Ascending aorta (tissue), 2 donors: ENCODE measurements around the gene COLGALT1. TPM values are rescaled to one million over a fixed set of nuclear protein-coding genes. Genes with fewer than 3 reads are reported as not detected.
"Not testable (repeated sequence)": the region's sequence is repeated elsewhere in the genome, so short reads cannot be mapped to it uniquely, and the experiment has no call there.

Source experiments
- DNase-seq, 2 donors: peaks; one replicate each; pipeline ENCODE4 v3.0.0-alpha.2; 2019; ENCODE audit warnings: low spot score in 2 of 2
- H3K27ac ChIP-seq, 2 donors: fragments of 200-600 bp; sonication (generic); one replicate each; pipeline ENCODE4 v1.5.1; 2016 to 2017; ENCODE audit warnings: mild to moderate bottlenecking in 1 of 2
- H3K27me3 ChIP-seq: fragments of 200-600 bp; sonication (generic); one replicate; pipeline ENCODE4 v1.5.1; 2017
- H3K36me3 ChIP-seq, 2 donors: fragments of 200-600 bp; sonication (generic); one replicate each; pipeline ENCODE4 v1.5.1; 2016
- H3K4me1 ChIP-seq, 2 donors: fragments of 200-600 bp; sonication (generic); one replicate each; pipeline ENCODE4 v1.5.1; 2016 to 2017; ENCODE audit warnings: mild to moderate bottlenecking in 1 of 2
- H3K4me3 ChIP-seq, 2 donors: fragments of 200-600 bp; sonication (generic); one replicate each; pipeline ENCODE4 v1.5.1; 2016 to 2017; ENCODE audit warnings: mild to moderate bottlenecking in 1 of 2
- H3K9me3 ChIP-seq, 2 donors: fragments of 200-600 bp; sonication (generic); one replicate each; pipeline ENCODE4 v1.5.1; 2016
- intact Hi-C: fragments of 100-400 bp; cut with DNase I; formaldehyde crosslinking; loops from one replicate; pipeline ENCODE4 v1.15.1; 2023
- total RNA-seq: library from RNA; depleted of rRNA; stranded (reverse); fragments of >200 nt; gene quantifications from one replicate; pipeline ENCODE4 v1.1.0, GENCODE V29; 2016
- TF ChIP-seq, protein P1 (sequence below), 3 experiments: fragments of 200-600 bp in 2 of 3; fragments of 450-650 bp in 1 of 3; sonication (generic) in 2 of 3; IDR thresholded peaks; one replicate each; pipeline ENCODE4 v1.5.1; 2016 to 2019; ENCODE audit warnings: antibody characterized with exemption in 3 of 3, mild to moderate bottlenecking in 1 of 3, moderate library complexity in 1 of 3

COLGALT1 gene
- total RNA-seq, 1 donor from 2014 or later = 95.4 TPM

DNA sequence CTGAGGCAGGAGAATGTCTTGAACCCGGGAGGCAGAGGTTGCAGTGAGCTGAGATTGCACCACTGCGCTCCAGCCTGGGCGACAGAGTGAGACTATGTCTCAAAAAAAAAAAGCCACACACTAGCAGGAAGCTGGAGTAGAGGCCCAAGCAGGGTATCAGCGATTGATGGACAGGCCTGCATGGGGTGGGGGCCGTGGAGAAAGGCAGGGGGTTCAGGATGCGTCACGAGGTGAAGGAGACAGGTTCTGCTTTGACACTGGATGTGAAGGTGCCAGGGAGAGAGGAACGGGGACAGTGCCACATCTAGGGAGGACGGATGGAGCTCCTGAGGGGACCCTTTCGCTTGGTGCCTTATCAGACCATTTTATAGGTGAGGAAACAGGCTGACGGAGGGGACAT lies 7.1 kb downstream of the COLGALT1 start:
- no peak overlapping the region for H3K27ac ChIP-seq
- peaks cover 44 to 61% of the 10 kb centered on the region in 2 donors for H3K36me3 ChIP-seq
- no peaks in the 10 kb centered on the region for H3K9me3 ChIP-seq
- H3K4me1 ChIP-seq = no peaks in the 10 kb centered on the region
- TF ChIP-seq, protein P1, sequence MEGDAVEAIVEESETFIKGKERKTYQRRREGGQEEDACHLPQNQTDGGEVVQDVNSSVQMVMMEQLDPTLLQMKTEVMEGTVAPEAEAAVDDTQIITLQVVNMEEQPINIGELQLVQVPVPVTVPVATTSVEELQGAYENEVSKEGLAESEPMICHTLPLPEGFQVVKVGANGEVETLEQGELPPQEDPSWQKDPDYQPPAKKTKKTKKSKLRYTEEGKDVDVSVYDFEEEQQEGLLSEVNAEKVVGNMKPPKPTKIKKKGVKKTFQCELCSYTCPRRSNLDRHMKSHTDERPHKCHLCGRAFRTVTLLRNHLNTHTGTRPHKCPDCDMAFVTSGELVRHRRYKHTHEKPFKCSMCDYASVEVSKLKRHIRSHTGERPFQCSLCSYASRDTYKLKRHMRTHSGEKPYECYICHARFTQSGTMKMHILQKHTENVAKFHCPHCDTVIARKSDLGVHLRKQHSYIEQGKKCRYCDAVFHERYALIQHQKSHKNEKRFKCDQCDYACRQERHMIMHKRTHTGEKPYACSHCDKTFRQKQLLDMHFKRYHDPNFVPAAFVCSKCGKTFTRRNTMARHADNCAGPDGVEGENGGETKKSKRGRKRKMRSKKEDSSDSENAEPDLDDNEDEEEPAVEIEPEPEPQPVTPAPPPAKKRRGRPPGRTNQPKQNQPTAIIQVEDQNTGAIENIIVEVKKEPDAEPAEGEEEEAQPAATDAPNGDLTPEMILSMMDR (IDR thresholded peaks at IDR 0.05) = no peak
- no peaks in the 10 kb centered on the region for H3K27me3 ChIP-seq
- DNase-seq = no peak
- intact Hi-C loops = no loop called here
- no peak overlapping the region for H3K4me3 ChIP-seq

DNA sequence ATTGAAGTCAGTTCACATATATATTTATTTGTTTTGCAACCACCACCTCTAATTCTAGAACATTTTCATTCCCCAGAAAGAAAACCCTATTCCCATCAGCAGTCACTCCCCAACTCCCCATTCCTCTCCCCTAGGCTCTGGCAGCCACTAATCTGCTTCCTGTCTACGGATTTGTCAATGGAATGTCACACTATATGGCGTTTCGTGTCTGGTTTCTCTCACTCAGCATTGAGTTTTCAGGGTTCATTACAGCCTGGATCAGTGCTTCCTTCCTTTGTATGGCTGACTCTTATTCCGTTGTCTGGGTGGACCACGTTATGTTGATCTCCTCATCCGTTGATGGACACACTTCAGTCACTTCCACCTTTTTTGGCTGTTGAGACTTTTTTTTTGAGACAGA lies 9.3 kb downstream of the COLGALT1 start:
- peaks cover 57 to 75% of the 10 kb centered on the region in 2 donors for H3K36me3 ChIP-seq
- TF ChIP-seq, protein P1 (IDR thresholded peaks at IDR 0.05) = no peak
- no peak overlapping the region for H3K27ac ChIP-seq
- intact Hi-C loops = no loop called here
- H3K4me3 ChIP-seq = no peak overlapping the region
- no peak for DNase-seq
- no peaks in the 10 kb centered on the region for H3K4me1 ChIP-seq
- no peaks in the 10 kb centered on the region for H3K27me3 ChIP-seq
- H3K9me3 ChIP-seq = no peaks in the 10 kb centered on the region

DNA sequence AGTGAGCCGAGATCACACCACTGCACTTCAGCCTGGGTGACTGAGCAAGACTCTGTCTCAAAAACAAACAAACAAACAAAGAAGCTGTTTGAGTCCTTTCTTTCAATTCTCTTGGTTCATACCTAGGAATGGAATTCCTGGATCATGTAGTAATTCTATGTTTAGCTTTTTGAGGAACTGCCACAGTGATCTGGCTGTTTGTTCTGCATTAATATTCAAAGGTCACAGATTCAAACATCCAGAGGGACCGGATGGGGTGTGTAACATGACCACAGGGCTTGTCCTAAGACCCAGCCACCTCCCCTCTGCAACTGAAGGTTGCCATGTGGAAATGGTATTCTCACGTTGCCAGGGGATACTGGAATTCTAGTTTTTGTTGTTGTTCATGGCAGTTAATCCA lies 10.2 kb downstream of the COLGALT1 start:
- H3K4me1 ChIP-seq = no peaks in the 10 kb centered on the region
- DNase-seq = no peak
- peaks cover 55 to 75% of the 10 kb centered on the region in 2 donors for H3K36me3 ChIP-seq
- no peak overlapping the region for H3K27ac ChIP-seq
- no peaks in the 10 kb centered on the region for H3K27me3 ChIP-seq
- TF ChIP-seq, protein P1 (IDR thresholded peaks at IDR 0.05) = no peak
- intact Hi-C loops = no loop called here
- H3K4me3 ChIP-seq = no peak overlapping the region
- H3K9me3 ChIP-seq = no peaks in the 10 kb centered on the region

DNA sequence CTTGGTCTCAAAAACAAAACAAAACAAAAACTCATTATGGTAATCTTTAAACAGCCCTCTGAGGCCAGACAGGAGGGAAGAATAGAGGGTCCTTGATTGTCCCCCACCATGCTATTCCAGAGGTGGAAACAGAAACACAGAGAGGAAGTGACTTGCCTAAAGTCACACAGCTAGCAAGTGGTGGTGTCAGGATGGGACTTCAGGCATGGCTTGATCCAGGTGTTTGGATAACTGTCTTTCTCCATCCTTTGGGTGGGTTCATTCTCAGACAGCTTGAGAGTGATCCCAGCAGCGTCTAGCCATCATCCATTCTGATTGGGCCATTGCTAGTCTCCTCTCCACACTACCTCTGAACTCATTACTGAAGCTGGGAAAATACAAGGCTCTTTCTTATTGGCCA lies 12.5 kb downstream of the COLGALT1 start:
- intact Hi-C loops = no loop called here
- no peaks in the 10 kb centered on the region for H3K4me1 ChIP-seq
- no peak overlapping the region for H3K4me3 ChIP-seq
- no peak for DNase-seq
- H3K9me3 ChIP-seq = no peaks in the 10 kb centered on the region
- TF ChIP-seq, protein P1 (IDR thresholded peaks at IDR 0.05) = no peak
- H3K36me3 ChIP-seq = peaks cover 59 to 80% of the 10 kb centered on the region in 2 donors
- no peaks in the 10 kb centered on the region for H3K27me3 ChIP-seq
- no peak overlapping the region for H3K27ac ChIP-seq

DNA sequence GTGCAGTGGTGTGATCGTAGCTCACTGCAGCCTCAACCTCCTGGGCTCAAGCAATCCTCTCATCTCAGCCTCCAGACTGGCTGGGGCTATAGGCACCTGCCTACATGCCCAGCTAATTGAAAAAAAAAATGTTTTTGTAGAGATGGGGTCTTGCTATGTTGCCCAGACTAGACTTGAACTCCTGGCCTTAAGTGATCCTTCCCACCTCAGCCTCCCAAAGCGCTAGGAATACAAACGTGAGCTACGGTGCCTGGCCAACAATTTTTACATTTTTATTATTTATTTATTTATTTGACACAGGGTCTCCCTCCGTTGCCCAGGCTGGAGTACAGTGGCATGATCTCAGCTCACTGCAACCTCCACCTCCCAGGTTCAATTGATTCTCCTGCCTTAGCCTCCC lies 14.8 kb downstream of the COLGALT1 start:
- intact Hi-C loops, H3K27ac ChIP-seq, H3K4me3 ChIP-seq, H3K9me3 ChIP-seq, H3K4me1 ChIP-seq, H3K27me3 ChIP-seq, DNase-seq: not testable (repeated sequence)
- H3K36me3 ChIP-seq = peaks cover 55 to 81% of the 10 kb centered on the region in 2 donors

DNA sequence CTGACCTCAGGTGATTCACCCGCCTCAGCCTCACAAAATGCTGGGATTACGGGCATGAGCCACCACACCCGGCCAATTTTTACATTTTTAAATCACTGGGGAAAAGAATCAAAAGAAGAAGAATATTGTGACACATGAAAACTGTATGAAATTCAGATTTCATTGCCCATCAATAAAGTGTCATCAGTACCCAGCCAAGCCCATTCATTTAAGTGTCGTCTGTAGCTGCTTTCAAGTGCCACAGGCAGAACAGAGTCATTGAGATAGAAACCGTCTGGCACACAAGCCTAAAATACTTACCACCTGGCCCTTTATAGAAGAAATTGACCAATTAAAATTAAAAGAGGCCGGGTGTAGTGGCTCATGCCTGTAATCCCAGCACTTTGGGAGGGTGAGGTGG lies 15.3 kb downstream of the COLGALT1 start:
- Histone ChIP-seq H3K36me3 (peaks cover 55 to 76% of the 10 kb centered on the region in 2 donors), H3K4me3 (no peak overlapping the region), H3K4me1 (no peaks in the 10 kb centered on the region), H3K27me3 (no peaks in the 10 kb centered on the region), H3K27ac (no peak overlapping the region), H3K9me3 (no peaks in the 10 kb centered on the region)
- TF ChIP-seq, protein P1 (IDR thresholded peaks at IDR 0.05) = no peak
- intact Hi-C loops = no loop called here
- DNase-seq = no peak
